Measurements from ENCODE around the gene ZFP92. TPM values are rescaled to one million over a fixed set of nuclear protein-coding genes. Genes with fewer than 3 reads are reported as not detected.
"Not testable (repeated sequence)": the region's sequence is repeated elsewhere in the genome, so short reads cannot be mapped to it uniquely, and the experiment has no call there.

The ZFP92 gene
- total RNA-seq, 1 donor from 2014 or later = 0.96 TPM

- no peak overlapping the region for H3K4me3 ChIP-seq
- H3K36me3 ChIP-seq = no peaks in the 10 kb centered on the region
- H3K27me3 ChIP-seq = no peaks in the 10 kb centered on the region
- no peak overlapping the region for H3K27ac ChIP-seq
- intact Hi-C loops (cut with DNase I) = no loop called here
- TF ChIP-seq, protein P1, sequence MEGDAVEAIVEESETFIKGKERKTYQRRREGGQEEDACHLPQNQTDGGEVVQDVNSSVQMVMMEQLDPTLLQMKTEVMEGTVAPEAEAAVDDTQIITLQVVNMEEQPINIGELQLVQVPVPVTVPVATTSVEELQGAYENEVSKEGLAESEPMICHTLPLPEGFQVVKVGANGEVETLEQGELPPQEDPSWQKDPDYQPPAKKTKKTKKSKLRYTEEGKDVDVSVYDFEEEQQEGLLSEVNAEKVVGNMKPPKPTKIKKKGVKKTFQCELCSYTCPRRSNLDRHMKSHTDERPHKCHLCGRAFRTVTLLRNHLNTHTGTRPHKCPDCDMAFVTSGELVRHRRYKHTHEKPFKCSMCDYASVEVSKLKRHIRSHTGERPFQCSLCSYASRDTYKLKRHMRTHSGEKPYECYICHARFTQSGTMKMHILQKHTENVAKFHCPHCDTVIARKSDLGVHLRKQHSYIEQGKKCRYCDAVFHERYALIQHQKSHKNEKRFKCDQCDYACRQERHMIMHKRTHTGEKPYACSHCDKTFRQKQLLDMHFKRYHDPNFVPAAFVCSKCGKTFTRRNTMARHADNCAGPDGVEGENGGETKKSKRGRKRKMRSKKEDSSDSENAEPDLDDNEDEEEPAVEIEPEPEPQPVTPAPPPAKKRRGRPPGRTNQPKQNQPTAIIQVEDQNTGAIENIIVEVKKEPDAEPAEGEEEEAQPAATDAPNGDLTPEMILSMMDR (IDR thresholded peaks at IDR 0.05) = no peak
- no peaks in the 10 kb centered on the region for H3K4me1 ChIP-seq
- no peaks in the 10 kb centered on the region for H3K9me3 ChIP-seq
- peak in 1 of 2 donors; percentile 50 for DNase-seq (ENCODE audit: low spot score in 2 of 2)
These were observed 23.1 kb upstream of the ZFP92 start for GRCh38 chrX:153387987-153388721.

- peak in 1 of 2 donors; percentile 44 for DNase-seq (ENCODE audit: low spot score in 2 of 2)
- Histone ChIP-seq H3K36me3 (no peaks in the 10 kb centered on the region), H3K4me3 (no peak overlapping the region), H3K27ac (no peak overlapping the region), H3K9me3 (no peaks in the 10 kb centered on the region), H3K4me1 (no peaks in the 10 kb centered on the region), H3K27me3 (no peaks in the 10 kb centered on the region)
- TF ChIP-seq, protein P1 (IDR thresholded peaks at IDR 0.05) = no peak
- intact Hi-C loops (cut with DNase I) = no loop called here
These were observed 22.4 kb upstream of the ZFP92 start for GRCh38 chrX:153388722-153389459.

- H3K36me3 ChIP-seq; H3K9me3 ChIP-seq; intact Hi-C loops (cut with DNase I); H3K27ac ChIP-seq; DNase-seq (ENCODE audit: low spot score in 2 of 2); H3K4me3 ChIP-seq; H3K27me3 ChIP-seq; H3K4me1 ChIP-seq: not testable (repeated sequence)
These were observed 21.9 kb upstream of the ZFP92 start for GRCh38 chrX:153389460-153389768.

DNA sequence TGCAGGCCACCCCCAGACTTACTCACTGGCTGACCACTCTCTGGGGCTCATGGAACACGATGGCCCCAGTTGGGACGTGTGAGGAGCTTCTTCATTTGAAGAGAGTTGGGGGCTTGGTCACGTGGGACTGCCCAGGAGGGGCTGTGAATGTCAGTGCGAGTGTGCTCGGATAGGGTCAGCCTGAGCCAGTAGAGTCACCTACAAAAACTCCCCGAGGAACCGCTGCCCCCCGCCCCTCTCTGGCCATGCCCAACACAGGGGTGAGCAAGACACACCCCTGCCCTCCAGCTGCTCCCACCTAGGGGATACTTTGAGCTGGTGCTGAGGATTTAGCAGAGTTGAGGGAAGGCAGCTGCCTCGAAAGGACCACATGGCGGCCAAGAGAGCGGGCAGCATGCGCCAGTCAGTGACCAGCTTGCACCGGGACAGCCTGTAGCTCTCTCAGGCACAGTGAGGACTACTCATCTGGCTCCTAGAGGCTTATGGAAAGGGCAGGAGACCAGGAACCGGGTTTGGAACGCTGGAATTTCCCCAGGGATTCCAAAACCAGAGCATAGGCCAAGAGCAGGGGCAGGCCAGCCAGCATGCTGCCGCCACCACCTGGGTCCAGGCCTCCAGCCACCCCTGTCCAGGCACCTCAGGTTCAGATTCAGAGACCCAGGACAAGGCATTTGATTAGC lies 18.5 kb upstream of the ZFP92 start:
- H3K36me3 ChIP-seq = no peaks in the 10 kb centered on the region
- H3K4me1 ChIP-seq = no peaks in the 10 kb centered on the region
- TF ChIP-seq, protein P1 (IDR thresholded peaks at IDR 0.05) = no peak
- no peak overlapping the region for H3K4me3 ChIP-seq
- H3K27ac ChIP-seq = no peak overlapping the region
- no peaks in the 10 kb centered on the region for H3K9me3 ChIP-seq
- no peak for DNase-seq (ENCODE audit: low spot score in 2 of 2)
- intact Hi-C loops (cut with DNase I) = no loop called here
- H3K27me3 ChIP-seq = peaks cover 8% of the 10 kb centered on the region

DNA sequence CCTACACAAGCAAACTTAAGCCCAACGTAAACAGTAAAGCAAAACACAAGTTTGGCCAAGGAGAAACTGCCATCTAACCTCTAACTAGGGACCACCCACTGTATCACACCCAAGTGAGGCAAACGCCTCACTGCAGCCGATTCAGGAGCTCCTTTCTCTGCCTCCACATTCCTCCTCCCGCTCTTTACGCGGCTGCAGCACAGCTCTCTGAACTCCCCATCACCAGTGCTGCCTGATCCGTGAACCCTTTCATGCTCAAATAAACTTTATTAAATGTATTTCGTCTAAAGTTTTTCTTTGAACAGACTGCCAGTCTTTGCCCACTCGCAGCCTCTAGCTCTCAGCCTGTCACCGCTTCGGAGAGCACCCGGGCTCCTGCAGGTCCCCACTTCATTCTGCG lies 16.7 kb upstream of the ZFP92 start:
- intact Hi-C loops (cut with DNase I) = no loop called here

More for the DNA sequence above, 16.7 kb upstream of the ZFP92 start:
- Histone ChIP-seq H3K4me3 (no peak overlapping the region), H3K36me3 (no peaks in the 10 kb centered on the region), H3K27me3 (peaks cover 8% of the 10 kb centered on the region), H3K4me1 (no peaks in the 10 kb centered on the region), H3K27ac (no peak overlapping the region), H3K9me3 (no peaks in the 10 kb centered on the region)
- DNase-seq (ENCODE audit: low spot score in 2 of 2) = no peak
- TF ChIP-seq, protein P1 (IDR thresholded peaks at IDR 0.05) = no peak
